ENCODE measurements around the gene IL12RB2. TPM values are rescaled to one million over a fixed set of nuclear protein-coding genes. Genes with fewer than 3 reads are reported as not detected.

Gene IL12RB2
- total RNA-seq, 2 experiments from 2014 or later: 86.9 to 90.7 TPM

GRCh38 chr1:67335411-67335810 lies 27.7 kb downstream of the IL12RB2 start:
- intact Hi-C loops (cut with micrococcal nuclease): loop anchor here (5.0 to 10.0 kb wide), 5 partner anchors 103 to 1001 kb away; no protein-coding TSS in a partner anchor
- no peaks in the 10 kb centered on the region for H3K27me3 Mint-ChIP-seq
- no peaks in the 10 kb centered on the region for H3K9me3 Mint-ChIP-seq
- H3K4me3 Mint-ChIP-seq: peak overlapping the region; percentile 36
- DNase-seq: no peak
- H3K4me1 Mint-ChIP-seq (ENCODE audit: low read depth): peaks cover 91% of the 10 kb centered on the region
- CTCF ChIA-PET: interaction anchor here (1.6 kb wide), 1 partner anchor 15 kb away, joined by 3 read pairs; no protein-coding TSS in a partner anchor
- peak overlapping the region; percentile 82 for H3K27ac Mint-ChIP-seq
- POLR2A ChIA-PET: interaction anchor here (1.0 to 3.8 kb wide), 5 partner anchors 16 to 169 kb away, joined by 3 to 21 read pairs (median 5); partner anchors contain the start of genes IL23R and SERBP1
- peaks cover 54% of the 10 kb centered on the region for H3K36me3 Mint-ChIP-seq

DNA sequence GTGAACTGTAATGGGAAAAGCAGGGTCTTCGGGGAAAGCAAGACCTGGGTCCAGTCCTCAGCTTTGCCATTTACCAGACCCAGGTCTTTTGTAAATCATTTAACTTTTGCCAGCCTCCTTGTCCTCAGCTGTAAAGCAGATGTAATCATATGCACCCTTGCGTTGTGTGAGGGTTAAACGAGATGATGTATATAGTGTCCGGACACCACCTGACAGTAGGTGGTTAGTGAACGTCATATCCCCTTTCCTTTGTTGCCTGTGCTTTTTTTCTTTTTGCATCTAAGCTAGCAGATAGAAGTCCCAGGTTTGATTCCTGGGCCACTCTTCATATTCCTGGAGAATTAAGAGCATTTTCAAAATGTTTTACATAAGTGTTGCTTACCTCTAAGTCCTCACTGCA lies 28.5 kb downstream of the IL12RB2 start:
- H3K9me3 Mint-ChIP-seq: no peaks in the 10 kb centered on the region
- ChIA-PET CTCF (interaction anchor here (1.0 to 1.6 kb wide), 4 partner anchors 14 to 124 kb away, joined by 3 to 4 read pairs (median 3); no protein-coding TSS in a partner anchor), POLR2A (interaction anchor here (1.0 to 2.6 kb wide), 4 partner anchors 17 to 348 kb away, joined by 3 to 11 read pairs (median 4); partner anchors contain the start of genes GADD45A and SERBP1)
- peak overlapping the region; percentile 82 for H3K27ac Mint-ChIP-seq
- no peaks in the 10 kb centered on the region for H3K27me3 Mint-ChIP-seq
- no peak for DNase-seq
- peaks cover 55% of the 10 kb centered on the region for H3K36me3 Mint-ChIP-seq
- intact Hi-C loops (cut with micrococcal nuclease): loop anchor here (5.0 to 10.0 kb wide), 5 partner anchors 104 to 1001 kb away; no protein-coding TSS in a partner anchor
- peak overlapping the region; percentile 14 for H3K4me3 Mint-ChIP-seq
- peaks cover 91% of the 10 kb centered on the region for H3K4me1 Mint-ChIP-seq (ENCODE audit: low read depth)

DNA sequence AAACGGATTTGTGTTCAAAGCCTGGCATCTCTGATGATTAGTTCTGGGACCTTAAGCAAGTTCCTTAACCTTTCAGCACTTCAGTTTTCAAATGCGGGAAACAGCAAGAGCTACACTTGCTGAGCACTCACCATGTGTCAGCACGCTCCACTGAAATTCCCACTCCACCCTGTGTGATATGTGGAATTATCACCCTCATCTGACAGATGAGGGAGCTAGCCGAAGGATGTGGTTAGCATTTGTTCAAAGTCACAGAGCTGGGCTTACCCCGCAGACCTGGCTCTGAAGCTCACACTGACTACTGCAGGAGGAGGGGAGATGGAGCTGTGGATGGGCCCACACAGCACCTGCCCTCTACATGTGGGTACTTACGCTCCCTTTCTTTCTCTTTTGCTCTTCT lies 29.1 kb downstream of the IL12RB2 start:
- intact Hi-C loops (cut with micrococcal nuclease): loop anchor here (5.0 to 10.0 kb wide), 5 partner anchors 104 to 1002 kb away; no protein-coding TSS in a partner anchor
- H3K36me3 Mint-ChIP-seq: peaks cover 56% of the 10 kb centered on the region
- DNase-seq: peak; percentile 57
- H3K4me1 Mint-ChIP-seq (ENCODE audit: low read depth): peaks cover 92% of the 10 kb centered on the region
- ChIA-PET CTCF (interaction anchor here (1.0 to 1.6 kb wide), 4 partner anchors 13 to 124 kb away, joined by 3 to 4 read pairs (median 3); no protein-coding TSS in a partner anchor), POLR2A (interaction anchor here (0.7 to 2.6 kb wide), 5 partner anchors 18 to 348 kb away, joined by 3 to 11 read pairs (median 3); partner anchors contain the start of genes GADD45A, IL12RB2 and SERBP1)
- H3K9me3 Mint-ChIP-seq: no peaks in the 10 kb centered on the region
- peak overlapping the region; percentile 82 for H3K27ac Mint-ChIP-seq
- H3K4me3 Mint-ChIP-seq: peak overlapping the region; percentile 20
- H3K27me3 Mint-ChIP-seq: no peaks in the 10 kb centered on the region

DNA sequence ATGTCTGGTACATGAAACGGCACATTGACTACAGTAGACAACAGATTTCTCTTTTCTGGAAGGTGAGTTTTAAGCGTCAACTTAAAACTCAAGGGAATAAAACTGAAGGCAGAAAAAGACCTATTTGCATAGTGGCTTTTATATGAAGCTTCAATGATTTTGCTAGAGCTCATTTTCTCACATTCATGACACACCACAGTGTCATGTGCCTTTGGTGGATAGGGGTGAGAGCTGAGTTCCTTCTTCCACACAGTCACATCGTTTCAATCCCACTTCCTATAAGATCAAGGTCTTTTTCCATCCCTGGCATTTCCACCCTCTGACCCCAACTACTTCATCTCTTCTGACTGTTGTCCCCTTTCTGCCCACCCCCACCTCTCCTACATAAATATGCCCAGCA lies 31.0 kb downstream of the IL12RB2 start:
- ChIA-PET POLR2A (interaction anchor here (0.6 to 3.1 kb wide), 15 partner anchors 12 to 172 kb away, joined by 3 to 32 read pairs (median 6); partner anchors contain the start of genes IL12RB2 and IL23R), CTCF (interaction anchor here (1.1 to 2.4 kb wide), 6 partner anchors 10 to 343 kb away, joined by 3 to 14 read pairs (median 6); no protein-coding TSS in a partner anchor)
- peak; percentile 36 for DNase-seq
- H3K4me3 Mint-ChIP-seq: peak overlapping the region; percentile 55
- H3K27ac Mint-ChIP-seq: peak overlapping the region; percentile 97
- H3K27me3 Mint-ChIP-seq: no peaks in the 10 kb centered on the region
- no peaks in the 10 kb centered on the region for H3K9me3 Mint-ChIP-seq
- intact Hi-C loops (cut with micrococcal nuclease): loop anchor here (1.0 to 10.0 kb wide), 8 partner anchors 24 to 1004 kb away; no protein-coding TSS in a partner anchor
- peaks cover 87% of the 10 kb centered on the region for H3K4me1 Mint-ChIP-seq (ENCODE audit: low read depth)
- H3K36me3 Mint-ChIP-seq: peaks cover 63% of the 10 kb centered on the region

GRCh38 chr1:67339623-67340343 lies 32.1 kb downstream of the IL12RB2 start:
- H3K27ac Mint-ChIP-seq: peak overlapping the region; percentile 97
- H3K36me3 Mint-ChIP-seq: peaks cover 57% of the 10 kb centered on the region
- intact Hi-C loops (cut with micrococcal nuclease): loop anchor here (1.0 to 10.0 kb wide), 12 partner anchors 25 to 1057 kb away; partner anchors contain the start of gene SERBP1
- peak overlapping the region; percentile 1 for H3K4me3 Mint-ChIP-seq
- no peaks in the 10 kb centered on the region for H3K9me3 Mint-ChIP-seq
- POLR2A ChIA-PET: interaction anchor here (0.7 to 3.1 kb wide), 23 partner anchors 11 to 345 kb away, joined by 3 to 32 read pairs (median 5); partner anchors contain the start of genes GADD45A, IL12RB2, IL23R and SERBP1
- peak; percentile 66 for DNase-seq
- H3K4me1 Mint-ChIP-seq (ENCODE audit: low read depth): peaks cover 77% of the 10 kb centered on the region
- CTCF ChIA-PET: interaction anchor here (1.0 to 2.4 kb wide), 10 partner anchors 8 to 344 kb away, joined by 3 to 14 read pairs (median 4); no protein-coding TSS in a partner anchor
- H3K27me3 Mint-ChIP-seq: no peaks in the 10 kb centered on the region

GRCh38 chr1:67342076-67342890 lies 34.6 kb downstream of the IL12RB2 start:
- Mint-ChIP-seq H3K9me3 (no peaks in the 10 kb centered on the region), H3K4me3 (no peak overlapping the region), H3K4me1 (ENCODE audit: low read depth) (peaks cover 52% of the 10 kb centered on the region), H3K36me3 (peaks cover 46% of the 10 kb centered on the region), H3K27me3 (no peaks in the 10 kb centered on the region), H3K27ac (peak overlapping the region; percentile 97)
- intact Hi-C loops (cut with micrococcal nuclease): loop anchor here (1.0 kb wide), 1 partner anchor 8 kb away; no protein-coding TSS in a partner anchor
- CTCF ChIA-PET: no interaction called here
- DNase-seq: peak; percentile 71
- POLR2A ChIA-PET: no interaction called here

DNA sequence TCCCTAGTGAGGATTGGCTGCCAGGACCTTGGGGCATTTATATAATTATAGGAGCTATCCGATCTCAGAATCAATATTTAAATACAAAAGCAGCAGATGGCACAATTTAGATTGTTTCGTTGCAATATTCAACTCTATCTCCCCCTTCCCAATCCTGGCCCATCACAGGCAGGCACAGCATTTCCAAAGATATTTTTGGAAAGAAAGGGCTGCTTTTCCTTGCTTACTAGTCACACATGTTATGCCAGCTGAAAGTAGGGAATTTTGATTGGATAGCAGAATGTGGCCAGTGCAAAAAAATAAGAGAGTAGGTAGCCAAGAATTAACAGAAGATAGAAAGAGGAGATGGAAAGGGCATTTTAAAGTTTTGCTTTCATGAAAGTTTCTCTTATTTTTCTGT lies 37.9 kb downstream of the IL12RB2 start:
- DNase-seq: no peak
- H3K9me3 Mint-ChIP-seq: no peaks in the 10 kb centered on the region
- peaks cover 51% of the 10 kb centered on the region for H3K36me3 Mint-ChIP-seq
- ChIA-PET POLR2A (interaction anchor here (1.2 kb wide), 1 partner anchor 12 kb away, joined by 3 read pairs; no protein-coding TSS in a partner anchor), CTCF (interaction anchor here (0.7 to 2.4 kb wide), 4 partner anchors 13 to 132 kb away, joined by 3 to 8 read pairs (median 4); no protein-coding TSS in a partner anchor)
- no peaks in the 10 kb centered on the region for H3K27me3 Mint-ChIP-seq
- H3K4me3 Mint-ChIP-seq: no peak overlapping the region
- intact Hi-C loops (cut with micrococcal nuclease): no loop called here
- H3K4me1 Mint-ChIP-seq (ENCODE audit: low read depth): peaks cover 45% of the 10 kb centered on the region
- H3K27ac Mint-ChIP-seq: no peak overlapping the region

DNA sequence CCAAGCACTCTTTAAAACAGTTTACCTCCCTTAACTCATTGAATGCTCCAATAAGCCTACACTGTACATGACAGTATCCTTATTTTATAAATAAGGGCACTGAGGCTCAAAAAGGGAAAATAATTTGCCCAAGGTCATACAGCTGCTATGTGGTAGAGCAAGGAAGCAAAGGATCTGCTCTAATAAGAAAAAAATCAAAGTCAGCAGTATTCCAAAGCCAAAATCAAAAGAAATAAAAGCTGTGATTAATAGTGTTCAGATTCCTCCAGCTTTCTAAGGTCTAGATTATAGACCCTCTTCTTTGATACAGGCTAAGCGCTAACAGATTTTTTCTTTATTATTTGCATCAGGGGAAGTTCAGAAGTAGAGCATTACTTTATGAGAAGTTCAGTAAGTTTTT lies 39.3 kb downstream of the IL12RB2 start:
- H3K4me3 Mint-ChIP-seq: no peak overlapping the region
- peaks cover 37% of the 10 kb centered on the region for H3K4me1 Mint-ChIP-seq (ENCODE audit: low read depth)
- CTCF ChIA-PET: interaction anchor here (1.3 to 2.4 kb wide), 4 partner anchors 22 to 154 kb away, joined by 4 to 8 read pairs (median 5); no protein-coding TSS in a partner anchor
- no peak overlapping the region for H3K27ac Mint-ChIP-seq
- peaks cover 48% of the 10 kb centered on the region for H3K36me3 Mint-ChIP-seq
- no peaks in the 10 kb centered on the region for H3K9me3 Mint-ChIP-seq
- intact Hi-C loops (cut with micrococcal nuclease): no loop called here
- no peak for DNase-seq
- no peaks in the 10 kb centered on the region for H3K27me3 Mint-ChIP-seq
- POLR2A ChIA-PET: no interaction called here

DNA sequence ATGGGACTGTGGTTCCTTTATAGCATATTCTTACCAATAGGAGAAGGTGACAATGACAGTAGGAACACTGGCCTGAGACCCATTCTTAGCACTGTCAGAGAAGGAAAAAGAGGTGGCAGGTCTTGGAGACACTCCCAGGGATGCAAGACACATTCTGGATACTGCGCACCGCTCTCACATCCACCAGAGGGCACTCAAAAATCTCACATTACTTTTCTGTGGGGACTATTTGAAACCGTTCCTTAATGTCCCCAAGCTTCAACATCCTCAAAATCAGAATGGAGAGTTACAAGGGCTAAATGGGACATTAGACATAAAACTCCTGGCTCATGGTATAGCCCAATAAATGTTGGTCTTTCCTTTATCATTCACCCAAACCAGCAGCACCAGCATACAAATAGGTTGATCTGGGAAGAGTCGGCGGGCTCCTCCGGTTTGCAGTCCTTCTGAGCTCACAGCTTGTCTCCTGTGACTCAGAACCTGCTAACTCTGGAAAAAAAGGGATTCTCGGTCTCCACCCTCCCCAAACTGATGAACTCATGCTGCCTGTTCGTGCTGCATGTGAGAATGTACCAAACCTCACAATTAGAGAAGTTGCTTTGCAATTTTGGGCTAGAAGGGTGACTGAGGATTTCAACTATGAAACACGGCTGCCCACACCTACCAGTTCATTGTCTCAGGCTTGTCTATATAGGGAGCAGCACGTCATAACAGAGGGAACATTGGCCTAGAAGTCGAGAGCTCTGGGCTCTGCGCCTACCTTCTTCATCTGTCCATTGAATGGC lies 40.2 kb downstream of the IL12RB2 start:
- CTCF ChIA-PET: interaction anchor here (1.1 to 2.3 kb wide), 5 partner anchors 9 to 153 kb away, joined by 3 to 6 read pairs (median 5); no protein-coding TSS in a partner anchor
- peak overlapping the region; percentile 11 for H3K27ac Mint-ChIP-seq

GRCh38 chr1:67348586-67349252 lies 41.0 kb downstream of the IL12RB2 start:
- CTCF ChIA-PET: interaction anchor here (0.6 to 1.4 kb wide), 5 partner anchors 10 to 136 kb away, joined by 3 to 6 read pairs (median 3); no protein-coding TSS in a partner anchor
- H3K4me3 Mint-ChIP-seq: no peak overlapping the region
- no peaks in the 10 kb centered on the region for H3K27me3 Mint-ChIP-seq
- H3K36me3 Mint-ChIP-seq: peaks cover 53% of the 10 kb centered on the region
- H3K9me3 Mint-ChIP-seq: no peaks in the 10 kb centered on the region
- no peak for DNase-seq
- H3K4me1 Mint-ChIP-seq (ENCODE audit: low read depth): peaks cover 31% of the 10 kb centered on the region
- intact Hi-C loops (cut with micrococcal nuclease): no loop called here
- H3K27ac Mint-ChIP-seq: peak overlapping the region; percentile 16
- POLR2A ChIA-PET: no interaction called here

More for the DNA sequence above, 40.2 kb downstream of the IL12RB2 start:
- H3K4me1 Mint-ChIP-seq (ENCODE audit: low read depth): peaks cover 32% of the 10 kb centered on the region
- POLR2A ChIA-PET: no interaction called here
- peaks cover 50% of the 10 kb centered on the region for H3K36me3 Mint-ChIP-seq
- H3K9me3 Mint-ChIP-seq: no peaks in the 10 kb centered on the region
- no peaks in the 10 kb centered on the region for H3K27me3 Mint-ChIP-seq
- H3K4me3 Mint-ChIP-seq: no peak overlapping the region
- no peak for DNase-seq
- intact Hi-C loops (cut with micrococcal nuclease): no loop called here
